ENCODE results near the gene PEDS1. TPM values are rescaled to one million over a fixed set of nuclear protein-coding genes. Genes with fewer than 3 reads are reported as not detected.

PEDS1 gene
- total and polyA plus RNA-seq, 10 of the 15 experiments (the other 5 are each of a cell fraction or from before 2014, with no cell fraction given) = 1.7 to 25.6 (median 16.8) TPM

- no peak for TF ChIP-seq E4F1 (IDR thresholded peaks at IDR 0.05; ENCODE audit: borderline replicate concordance, partially characterized antibody)
- 0 out of 2 replicates have a peak, but pooled peaks have one; percentile 17 for TF ChIP-seq IRF4 (IDR thresholded peaks at IDR 0.05; ENCODE audit: low read depth, low read length)
- no peak for TF ChIP-seq SRF (IDR thresholded peaks at IDR 0.05; ENCODE audit: low read depth in 2 of 2, low read length in 2 of 2)
- TF ChIP-seq TAF1 (IDR thresholded peaks at IDR 0.05; ENCODE audit: borderline replicate concordance, low read depth, low read length) = no peak
- TF ChIP-seq ASH2L (IDR thresholded peaks at IDR 0.05; ENCODE audit: borderline replicate concordance, low read depth) = no peak
- no peak for TF ChIP-seq POLR2AphosphoS2 (IDR thresholded peaks at IDR 0.05; ENCODE audit: low read depth, low read length)
- TF ChIP-seq MXI1 (IDR thresholded peaks at IDR 0.05; ENCODE audit: low read depth, low read length) = no peak
- no peak for TF ChIP-seq MEF2B (IDR thresholded peaks at IDR 0.05; ENCODE audit: partially characterized antibody, poor library complexity, severe bottlenecking)
- TF ChIP-seq CBX5 (IDR thresholded peaks at IDR 0.05; ENCODE audit: low read depth) = no peak
- peak; percentile 85 for TF ChIP-seq RAD21 (IDR thresholded peaks at IDR 0.05; ENCODE audit: insufficient read depth, low read depth, low read length)
- TF ChIP-seq KDM1A (IDR thresholded peaks at IDR 0.05; ENCODE audit: borderline replicate concordance) = no peak
- no peak for TF ChIP-seq ZSCAN29 (IDR thresholded peaks at IDR 0.05)
- TF ChIP-seq RFX5 (IDR thresholded peaks at IDR 0.05; ENCODE audit: low read depth, low read length) = no peak
- TF ChIP-seq FOS (IDR thresholded peaks at IDR 0.05; ENCODE audit: borderline replicate concordance, extremely low read depth, insufficient read length) = no peak
- no peak for TF ChIP-seq EED (IDR thresholded peaks at IDR 0.05; ENCODE audit: low read depth)
- no peak for TF ChIP-seq NR2C1 (IDR thresholded peaks at IDR 0.05)
- no peak for TF ChIP-seq USF1 (IDR thresholded peaks at IDR 0.05; ENCODE audit: borderline replicate concordance, extremely low read length, insufficient read depth, low read depth, low read length)
These were observed 15.9 kb upstream of the PEDS1 start (continued) for GRCh38 chr20:50169329-50169823.

All from GM12878 (cell line).